GM18870 (cell line): ENCODE measurements around the gene MYO15B.
"Not testable (repeated sequence)": the region's sequence is repeated elsewhere in the genome, so short reads cannot be mapped to it uniquely, and the experiment has no call there.

Source experiments
- ATAC-seq: cut with Tn5 transposase; IDR thresholded peaks from one replicate; pipeline ENCODE4 v1.9.1; 2021; ENCODE audit warnings: moderate library complexity; ENCODE audit not compliant: unreplicated experiment

Gene MYO15B

GRCh38 chr17:75575197-75575596, 12.4 kb upstream of the MYO15B start:
- no peak for ATAC-seq

- no peak for ATAC-seq
These were observed 11.9 kb upstream of the MYO15B start for GRCh38 chr17:75575728-75576127.

GRCh38 chr17:75576661-75577060, 10.9 kb upstream of the MYO15B start:
- no peak for ATAC-seq

GRCh38 chr17:75581121-75581725, 6.4 kb upstream of the MYO15B start:
- not testable (repeated sequence) for ATAC-seq

- not testable (repeated sequence) for ATAC-seq
These were observed 4.4 kb upstream of the MYO15B start for GRCh38 chr17:75583197-75583596.

GRCh38 chr17:75584849-75585175, 2.8 kb upstream of the MYO15B start:
- ATAC-seq, result no peak

GRCh38 chr17:75588596-75589011, 1.0 kb downstream of the MYO15B start:
- ATAC-seq, result no peak

- no peak for ATAC-seq
These were observed 1.7 kb downstream of the MYO15B start for GRCh38 chr17:75589012-75589918.

- ATAC-seq, result no peak
These were observed 2.3 kb downstream of the MYO15B start for GRCh38 chr17:75589919-75590303.

GRCh38 chr17:75590314-75590761, 2.7 kb downstream of the MYO15B start:
- ATAC-seq, result no peak

GRCh38 chr17:75590849-75591721, 3.5 kb downstream of the MYO15B start:
- ATAC-seq, result no peak

- ATAC-seq, result no peak
These were observed 4.2 kb downstream of the MYO15B start for GRCh38 chr17:75591722-75592302.

- ATAC-seq, result no peak
These were observed 4.9 kb downstream of the MYO15B start for GRCh38 chr17:75592348-75593020.

GRCh38 chr17:75593430-75593829, 5.8 kb downstream of the MYO15B start:
- ATAC-seq, result not testable (repeated sequence)

GRCh38 chr17:75594499-75595283, 7.1 kb downstream of the MYO15B start:
- no peak for ATAC-seq

GRCh38 chr17:75595284-75595919, 7.8 kb downstream of the MYO15B start:
- no peak for ATAC-seq

GRCh38 chr17:75595920-75596313, 8.3 kb downstream of the MYO15B start:
- no peak for ATAC-seq

GRCh38 chr17:75596320-75597087, 8.9 kb downstream of the MYO15B start:
- no peak for ATAC-seq
